Ecto neural progenitor cell (in vitro differentiated cells): ENCODE measurements around the gene SUPV3L1.
"Not testable (repeated sequence)": the region's sequence is repeated elsewhere in the genome, so short reads cannot be mapped to it uniquely, and the experiment has no call there.

Experiments
- DNase-seq: peaks from one replicate; pipeline ENCODE4 v3.0.0-alpha.2; 2018; ENCODE audit warnings: low spot score

The SUPV3L1 gene

DNA sequence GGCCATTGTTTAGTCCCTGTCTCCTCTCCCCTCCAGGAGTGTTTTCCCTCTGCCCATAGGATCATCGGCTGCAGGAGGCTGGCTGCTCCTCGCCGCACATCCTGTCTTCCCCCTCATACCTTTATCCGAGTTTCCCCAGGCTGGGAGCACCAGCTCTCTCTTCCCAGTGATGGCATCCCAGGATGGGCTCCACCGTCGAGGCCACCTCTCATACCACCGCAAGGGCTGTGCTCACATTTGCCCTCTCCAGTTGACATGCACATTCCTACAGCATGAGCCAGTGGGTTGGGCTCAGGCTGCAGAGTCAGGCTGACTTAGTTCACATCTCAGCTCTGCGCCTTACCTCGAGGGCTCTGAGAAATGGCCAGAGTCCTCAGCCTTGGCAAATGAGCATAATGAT lies 52.2 kb downstream of the SUPV3L1 start:
- DNase-seq, result no peak

DNA sequence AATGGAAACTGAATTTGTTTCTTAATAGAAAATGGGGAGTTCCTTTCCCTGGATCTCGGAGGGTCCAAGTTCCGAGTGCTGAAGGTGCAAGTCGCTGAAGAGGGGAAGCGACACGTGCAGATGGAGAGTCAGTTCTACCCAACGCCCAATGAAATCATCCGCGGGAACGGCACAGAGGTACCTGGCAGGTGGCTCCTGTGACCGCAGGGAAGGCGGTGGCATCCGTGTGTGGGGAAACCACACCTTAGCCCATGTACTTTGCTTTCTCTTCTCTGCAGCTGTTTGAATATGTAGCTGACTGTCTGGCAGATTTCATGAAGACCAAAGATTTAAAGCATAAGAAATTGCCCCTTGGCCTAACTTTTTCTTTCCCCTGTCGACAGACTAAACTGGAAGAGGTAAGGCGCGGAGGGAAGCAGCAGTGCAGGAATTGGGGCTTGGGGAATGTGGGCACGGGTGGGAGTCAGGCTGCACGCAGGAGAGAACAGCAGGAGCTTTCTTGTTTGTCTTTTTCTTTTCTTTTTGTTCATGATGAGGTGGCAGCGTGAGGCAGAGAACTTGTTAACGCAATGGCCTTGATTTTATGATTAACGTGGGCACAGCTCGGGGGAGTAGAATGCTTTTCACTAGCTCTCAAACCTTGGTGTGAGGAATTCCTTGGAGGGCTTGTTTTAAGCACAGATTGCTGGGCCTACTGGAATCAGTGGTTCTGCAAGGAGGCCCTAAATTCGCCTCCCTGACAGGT lies 52.9 kb downstream of the SUPV3L1 start:
- DNase-seq, result no peak

GRCh38 chr10:69234447-69234846 lies 54.4 kb downstream of the SUPV3L1 start:
- DNase-seq, result no peak

DNA sequence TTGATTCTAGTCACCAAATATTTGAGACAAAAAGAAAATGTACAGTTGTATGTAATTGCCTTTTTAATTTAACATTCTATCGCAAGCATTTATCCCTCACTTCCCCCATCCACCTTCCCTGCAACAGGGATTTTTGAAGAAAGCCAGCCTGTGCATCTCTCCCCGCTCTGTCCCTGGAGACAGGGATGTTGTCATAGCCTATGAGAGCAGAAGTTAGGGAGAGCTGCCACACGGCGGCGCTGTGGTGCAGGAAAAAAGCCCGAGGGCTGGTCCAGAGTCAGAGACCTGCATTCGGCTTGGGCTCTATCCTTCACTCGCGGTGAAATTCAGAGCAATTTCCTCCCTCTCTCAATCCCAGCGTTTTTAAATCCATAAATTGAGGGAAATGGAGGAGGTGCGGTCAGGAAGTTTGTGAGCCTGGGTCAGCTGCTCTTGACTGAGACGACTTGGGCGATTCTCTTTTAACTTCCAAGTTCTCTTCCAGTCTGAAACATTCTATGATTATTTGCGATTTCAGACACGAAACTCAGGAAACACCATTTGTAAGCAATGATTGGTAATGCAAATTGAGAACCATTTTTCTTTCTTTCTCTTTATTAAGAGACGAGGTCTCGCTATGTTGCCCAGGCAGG lies 57.6 kb downstream of the SUPV3L1 start:
- DNase-seq, result peak; percentile 94

- no peak for DNase-seq
Measured at GRCh38 chr10:69239136-69239535, 59.1 kb downstream of the SUPV3L1 start.

DNA sequence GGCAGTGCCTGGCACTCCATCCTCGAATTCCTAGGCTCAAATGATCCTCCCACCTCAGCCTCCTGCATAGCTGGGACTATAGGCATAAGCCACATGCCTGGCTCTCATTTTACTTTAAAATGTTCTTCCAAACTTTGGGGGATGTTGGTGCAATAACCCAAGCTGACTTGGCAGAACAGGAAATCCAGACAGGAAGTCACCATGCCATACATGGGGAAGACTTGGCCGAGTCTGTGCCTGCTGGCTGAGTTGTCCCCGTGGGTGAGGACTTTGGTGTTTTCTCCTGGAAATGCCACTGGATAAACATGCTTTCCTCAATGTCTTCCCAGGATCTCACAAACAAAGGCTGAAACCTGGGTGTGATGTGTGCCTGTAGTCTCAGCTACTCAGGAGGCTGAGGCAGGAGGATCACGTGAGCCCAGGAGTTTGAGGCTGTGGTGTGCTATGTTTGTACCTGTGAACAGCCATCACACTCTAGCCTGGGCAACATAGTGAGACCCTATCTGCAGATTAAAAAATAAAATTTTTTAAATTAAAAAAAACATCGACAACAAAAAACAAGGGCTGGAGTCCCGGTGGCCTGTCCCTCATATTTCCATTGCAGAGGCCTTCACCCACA lies 59.9 kb downstream of the SUPV3L1 start:
- DNase-seq, result no peak

DNA sequence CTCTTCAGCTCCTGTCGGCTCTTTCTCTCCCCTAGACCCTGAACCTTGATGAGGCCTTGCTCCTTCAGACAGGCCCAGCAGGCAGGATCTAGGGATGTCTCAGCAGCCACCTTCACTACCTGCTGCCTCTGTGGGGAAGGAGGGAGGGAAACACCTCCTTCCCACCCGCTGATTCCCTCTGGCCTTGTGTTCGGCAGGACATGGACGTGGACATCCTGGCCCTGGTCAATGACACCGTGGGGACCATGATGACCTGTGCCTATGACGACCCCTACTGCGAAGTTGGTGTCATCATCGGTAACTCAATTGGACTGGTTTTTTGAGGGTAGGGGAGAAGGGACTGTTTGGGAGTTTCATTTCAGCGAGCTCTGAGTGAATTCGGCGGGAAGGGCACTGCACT lies 60.4 kb downstream of the SUPV3L1 start:
- no peak for DNase-seq

DNA sequence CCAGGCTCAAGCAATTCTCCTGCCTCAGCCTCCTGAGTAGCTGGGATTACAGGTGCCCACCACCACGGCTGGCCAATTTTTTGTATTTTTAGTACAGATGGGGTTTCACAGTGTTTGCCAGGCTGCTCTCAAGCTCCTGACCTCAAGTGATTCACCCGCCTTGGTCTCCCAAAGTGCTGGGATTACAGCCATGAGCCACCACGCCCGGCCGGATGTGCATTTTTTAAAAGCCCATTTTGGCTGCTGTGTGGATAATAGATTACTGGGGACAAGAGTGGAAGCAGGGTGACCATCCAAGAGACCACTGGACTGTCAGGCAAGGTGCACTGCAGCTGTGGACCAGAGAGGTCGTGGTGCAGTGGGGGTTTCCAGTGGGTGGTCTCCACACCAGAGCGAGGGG lies 61.5 kb downstream of the SUPV3L1 start:
- no peak for DNase-seq

DNA sequence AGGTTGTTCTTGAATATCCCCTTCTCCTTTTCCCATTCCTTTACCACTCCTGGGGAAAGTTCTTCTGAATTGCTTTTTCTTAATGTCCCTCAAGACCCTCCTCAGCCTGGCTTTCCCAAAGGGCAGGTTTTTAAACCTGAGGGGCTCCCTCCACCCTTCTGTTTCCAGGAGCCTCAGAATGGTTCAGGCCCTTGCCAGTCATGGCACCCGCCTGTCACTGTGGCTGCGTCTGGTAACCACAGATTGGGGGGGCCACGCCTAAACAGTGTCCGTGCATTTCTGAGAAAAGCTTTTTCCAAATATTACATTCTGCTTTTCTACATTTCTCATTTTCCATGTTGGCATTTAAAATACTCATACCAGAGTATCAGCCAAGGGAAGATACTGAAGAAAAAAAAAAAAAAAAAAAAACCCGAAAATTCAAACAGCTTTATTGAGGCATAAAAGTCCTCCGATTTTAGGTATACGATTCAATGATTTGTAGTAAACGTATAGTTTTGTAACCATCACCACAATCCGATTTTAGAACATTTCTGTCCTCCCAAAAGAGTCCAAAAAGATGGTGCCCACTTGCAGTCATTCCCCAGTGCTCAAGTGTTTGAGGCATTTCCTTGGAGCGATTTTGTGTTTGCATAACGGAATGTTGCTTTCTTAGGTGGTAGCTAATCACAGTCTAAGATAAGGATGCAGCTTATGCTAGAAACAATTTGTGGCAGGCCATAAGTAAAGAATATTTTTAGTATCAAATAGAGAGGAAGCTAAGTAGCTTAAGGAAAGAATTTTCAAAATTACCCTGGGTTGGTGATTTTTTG lies 62.2 kb downstream of the SUPV3L1 start:
- DNase-seq, result no peak

DNA sequence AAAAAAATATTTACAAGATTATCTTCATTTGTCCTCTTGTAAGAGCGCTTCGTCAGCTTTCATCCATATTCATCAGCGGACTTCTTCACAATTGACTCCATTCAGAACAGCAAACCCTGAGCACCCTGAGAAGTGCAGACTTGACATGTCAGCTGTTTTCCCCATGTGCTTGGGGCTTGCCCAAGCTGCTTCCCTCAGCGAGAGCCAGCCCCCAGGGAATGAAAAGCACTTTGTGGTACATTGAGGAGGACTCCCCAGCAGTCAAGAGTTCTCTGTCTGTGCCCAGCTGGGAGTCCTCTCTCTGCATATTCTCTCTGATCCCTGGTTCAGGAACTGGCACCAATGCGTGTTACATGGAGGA lies 62.8 kb downstream of the SUPV3L1 start:
- DNase-seq, result no peak

DNA sequence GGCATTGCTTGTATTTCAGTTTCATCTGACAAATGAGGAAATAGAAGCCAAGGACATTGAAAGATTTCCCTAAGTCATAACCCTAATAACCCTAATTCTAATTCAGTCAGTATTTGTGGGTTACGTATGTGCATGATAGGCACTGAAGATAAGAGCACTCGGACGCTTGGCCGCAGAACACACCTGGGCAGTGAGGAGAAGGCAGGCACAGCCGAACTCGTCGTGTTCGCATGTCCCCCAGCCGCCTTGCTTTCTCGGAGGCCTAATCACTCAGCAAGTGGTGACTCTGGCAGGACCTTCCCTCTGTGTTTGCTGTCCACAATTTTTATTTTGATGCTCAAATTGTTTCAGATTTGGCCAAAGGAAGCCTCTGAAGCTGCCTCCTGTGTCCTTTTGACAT lies 63.8 kb downstream of the SUPV3L1 start:
- no peak for DNase-seq

DNA sequence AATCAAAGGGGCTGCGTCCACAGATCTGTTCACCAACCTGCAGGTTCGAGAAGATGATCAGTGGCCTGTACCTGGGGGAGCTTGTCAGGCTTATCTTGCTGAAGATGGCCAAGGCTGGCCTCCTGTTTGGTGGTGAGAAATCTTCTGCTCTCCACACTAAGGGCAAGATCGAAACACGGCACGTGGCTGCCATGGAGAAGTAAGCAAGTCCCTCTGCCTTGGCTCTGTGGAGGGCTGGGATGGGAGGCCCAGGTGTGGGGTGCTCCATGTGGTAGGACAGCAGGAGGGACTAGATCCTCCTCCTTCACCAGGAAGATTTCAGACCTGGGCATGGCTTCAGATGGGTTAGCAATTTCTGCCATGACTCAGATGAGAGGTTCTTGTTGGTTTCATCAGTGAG lies 66.0 kb downstream of the SUPV3L1 start:
- no peak for DNase-seq

DNA sequence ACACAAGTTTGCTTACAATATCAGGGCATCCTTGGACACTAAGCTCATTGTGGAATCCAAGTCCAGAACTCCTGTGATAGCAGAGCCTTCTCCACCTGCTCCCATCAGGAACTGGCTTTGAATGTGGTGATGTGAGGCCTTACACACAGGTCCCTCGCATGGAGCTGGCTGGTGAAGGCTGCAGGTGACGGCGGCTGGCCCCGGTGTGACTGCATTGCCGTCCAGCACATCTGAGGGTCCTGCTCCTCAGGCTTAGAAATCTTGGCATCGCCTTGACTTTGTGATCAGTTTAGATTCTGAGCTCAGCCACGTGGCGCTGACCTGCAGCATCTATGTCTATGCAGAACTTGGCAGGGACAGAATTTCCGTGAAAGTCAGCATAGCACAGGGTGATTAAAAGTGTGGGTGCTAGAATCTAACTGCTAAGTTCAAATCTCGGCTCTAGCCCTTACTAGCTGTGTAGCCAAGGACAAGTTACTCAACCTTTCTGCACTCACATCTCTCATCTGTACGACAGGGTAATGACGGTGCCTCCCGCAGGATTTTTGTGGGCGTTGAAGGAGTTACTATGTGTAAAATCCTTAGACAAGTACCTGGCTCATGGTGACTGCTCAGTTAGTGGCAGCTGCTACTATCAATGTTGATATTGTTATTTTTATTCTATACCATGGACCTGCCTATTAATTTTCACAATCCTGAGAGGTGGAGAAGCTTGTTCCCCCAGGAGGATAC lies 66.7 kb downstream of the SUPV3L1 start:
- no peak for DNase-seq

DNA sequence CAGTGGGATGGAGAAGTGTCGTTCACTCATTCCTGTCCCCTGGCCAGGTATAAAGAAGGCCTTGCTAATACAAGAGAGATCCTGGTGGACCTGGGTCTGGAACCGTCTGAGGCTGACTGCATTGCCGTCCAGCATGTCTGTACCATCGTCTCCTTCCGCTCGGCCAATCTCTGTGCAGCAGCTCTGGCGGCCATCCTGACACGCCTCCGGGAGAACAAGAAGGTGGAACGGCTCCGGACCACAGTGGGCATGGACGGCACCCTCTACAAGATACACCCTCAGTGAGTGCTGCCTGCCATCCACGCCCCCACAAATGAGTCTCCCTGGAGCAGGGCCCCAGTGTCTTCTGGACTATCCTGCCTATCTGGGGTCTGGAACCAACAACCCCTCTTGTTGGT lies 67.3 kb downstream of the SUPV3L1 start:
- DNase-seq, result no peak

GRCh38 chr10:69248117-69248730 lies 68.2 kb downstream of the SUPV3L1 start:
- no peak for DNase-seq

DNA sequence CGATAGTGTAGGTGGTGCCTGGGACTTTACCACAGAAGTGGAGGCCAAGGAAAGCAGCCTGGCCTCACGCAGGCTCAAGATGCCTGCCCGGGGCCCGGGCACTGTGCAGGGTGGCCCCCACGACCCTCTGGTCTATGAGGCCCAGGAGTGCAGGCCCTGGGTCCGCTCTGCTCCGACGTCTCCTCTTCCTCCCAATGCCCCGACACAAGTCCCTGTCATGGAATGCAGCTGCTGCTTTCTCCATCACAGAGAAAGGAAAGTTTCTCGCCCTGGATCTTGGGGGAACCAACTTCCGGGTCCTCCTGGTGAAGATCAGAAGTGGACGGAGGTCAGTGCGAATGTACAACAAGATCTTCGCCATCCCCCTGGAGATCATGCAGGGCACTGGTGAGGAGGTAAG lies 70.0 kb downstream of the SUPV3L1 start:
- DNase-seq, result no peak

- DNase-seq, result not testable (repeated sequence)
Measured at GRCh38 chr10:69251417-69251816, 71.4 kb downstream of the SUPV3L1 start.

GRCh38 chr10:69253171-69253570 lies 73.1 kb downstream of the SUPV3L1 start:
- peak; percentile 35 for DNase-seq

DNA sequence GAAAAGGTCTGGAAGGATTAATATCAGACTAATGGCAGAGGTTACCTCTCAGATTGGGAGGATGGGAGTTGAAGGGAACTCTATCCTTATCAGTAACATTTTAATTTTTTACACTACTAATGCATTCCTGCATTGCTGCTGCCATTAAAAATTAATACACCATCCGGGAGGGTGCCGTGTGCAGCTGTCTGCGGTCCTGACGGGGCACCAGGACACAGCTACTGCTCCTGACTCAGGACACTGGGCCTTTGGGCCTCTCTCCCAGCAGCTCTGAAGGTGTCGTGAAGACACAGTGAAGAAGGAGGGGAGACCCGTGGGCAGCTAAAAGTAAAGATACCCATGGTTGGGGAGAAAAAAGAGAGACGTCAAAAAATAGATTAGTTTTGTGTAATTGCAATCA lies 74.8 kb downstream of the SUPV3L1 start:
- peak; percentile 16 for DNase-seq
